ENCODE data around the gene CHRNA4.
"Not testable (repeated sequence)": the region's sequence is repeated elsewhere in the genome, so short reads cannot be mapped to it uniquely, and the experiment has no call there.

Gene CHRNA4

GRCh38 chr20:63397155-63397843 is 36.1 kb upstream of the CHRNA4 start:
- no peak for DNase-seq

GRCh38 chr20:63396300-63396699 is 35.2 kb upstream of the CHRNA4 start:
- no peak for DNase-seq

GRCh38 chr20:63395723-63396122 is 34.6 kb upstream of the CHRNA4 start:
- DNase-seq = no peak

- no peak for DNase-seq
These were observed 33.8 kb upstream of the CHRNA4 start for GRCh38 chr20:63394920-63395455.

- no peak for DNase-seq
These were observed 33.1 kb upstream of the CHRNA4 start for GRCh38 chr20:63394069-63394919.

- DNase-seq = no peak
These were observed 32.4 kb upstream of the CHRNA4 start for GRCh38 chr20:63393566-63393965.

- no peak for DNase-seq
These were observed 31.6 kb upstream of the CHRNA4 start for GRCh38 chr20:63392465-63393365.

GRCh38 chr20:63387917-63388316 is 26.8 kb upstream of the CHRNA4 start:
- no peak for DNase-seq

- no peak for DNase-seq
These were observed 26.2 kb upstream of the CHRNA4 start for GRCh38 chr20:63387393-63387792.

GRCh38 chr20:63386491-63386890 is 25.3 kb upstream of the CHRNA4 start:
- no peak for DNase-seq

GRCh38 chr20:63385819-63386218 is 24.7 kb upstream of the CHRNA4 start:
- DNase-seq = no peak

- no peak for DNase-seq
These were observed 23.2 kb upstream of the CHRNA4 start for GRCh38 chr20:63384336-63384735.

- no peak for DNase-seq
These were observed 22.4 kb upstream of the CHRNA4 start for GRCh38 chr20:63383556-63383955.

- DNase-seq = no peak
These were observed 21.6 kb upstream of the CHRNA4 start for GRCh38 chr20:63382551-63383300.

GRCh38 chr20:63381781-63382431 is 20.8 kb upstream of the CHRNA4 start:
- no peak for DNase-seq

- DNase-seq = no peak
These were observed 19.3 kb upstream of the CHRNA4 start for GRCh38 chr20:63380346-63380870.

- DNase-seq = not testable (repeated sequence)
These were observed 18.7 kb upstream of the CHRNA4 start for GRCh38 chr20:63379872-63380271.

- no peak for DNase-seq
These were observed 18.1 kb upstream of the CHRNA4 start for GRCh38 chr20:63379296-63379695.

- DNase-seq = no peak
These were observed 17.5 kb upstream of the CHRNA4 start for GRCh38 chr20:63378626-63379025.

GRCh38 chr20:63377951-63378381 is 16.8 kb upstream of the CHRNA4 start:
- DNase-seq = no peak

GRCh38 chr20:63377256-63377941 is 16.2 kb upstream of the CHRNA4 start:
- no peak for DNase-seq
